ENCODE data around the gene XIAP.
"Not testable (repeated sequence)": the region's sequence is repeated elsewhere in the genome, so short reads cannot be mapped to it uniquely, and the experiment has no call there.

GRCh38 chrX:123849906-123850305 lies 9.9 kb upstream of the XIAP start:
- TF ChIP-seq, protein P1, sequence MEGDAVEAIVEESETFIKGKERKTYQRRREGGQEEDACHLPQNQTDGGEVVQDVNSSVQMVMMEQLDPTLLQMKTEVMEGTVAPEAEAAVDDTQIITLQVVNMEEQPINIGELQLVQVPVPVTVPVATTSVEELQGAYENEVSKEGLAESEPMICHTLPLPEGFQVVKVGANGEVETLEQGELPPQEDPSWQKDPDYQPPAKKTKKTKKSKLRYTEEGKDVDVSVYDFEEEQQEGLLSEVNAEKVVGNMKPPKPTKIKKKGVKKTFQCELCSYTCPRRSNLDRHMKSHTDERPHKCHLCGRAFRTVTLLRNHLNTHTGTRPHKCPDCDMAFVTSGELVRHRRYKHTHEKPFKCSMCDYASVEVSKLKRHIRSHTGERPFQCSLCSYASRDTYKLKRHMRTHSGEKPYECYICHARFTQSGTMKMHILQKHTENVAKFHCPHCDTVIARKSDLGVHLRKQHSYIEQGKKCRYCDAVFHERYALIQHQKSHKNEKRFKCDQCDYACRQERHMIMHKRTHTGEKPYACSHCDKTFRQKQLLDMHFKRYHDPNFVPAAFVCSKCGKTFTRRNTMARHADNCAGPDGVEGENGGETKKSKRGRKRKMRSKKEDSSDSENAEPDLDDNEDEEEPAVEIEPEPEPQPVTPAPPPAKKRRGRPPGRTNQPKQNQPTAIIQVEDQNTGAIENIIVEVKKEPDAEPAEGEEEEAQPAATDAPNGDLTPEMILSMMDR (IDR thresholded peaks at IDR 0.05; ENCODE audit: insufficient read depth, low read depth, low read length), result not testable (repeated sequence)
- TF ChIP-seq EZH2 (IDR thresholded peaks at IDR 0.05; ENCODE audit: insufficient read depth, low read length), result not testable (repeated sequence)

Data from astrocyte (in vitro differentiated cells and primary cell).